Fibroblast of skin of right quadriceps (primary cell): ENCODE data around the gene HAND1.
A peak's percentile ranks its signal among the peaks of the same experiment; 100 is the strongest.

Source experiments
- DNase-seq: peaks from one replicate; pipeline ENCODE4 v3.0.0-alpha.2; 2013

Gene HAND1

GRCh38 chr5:154449786-154450185 lies 28.2 kb downstream of the HAND1 start:
- DNase-seq: no peak

GRCh38 chr5:154447089-154447725 lies 30.8 kb downstream of the HAND1 start:
- DNase-seq: no peak

GRCh38 chr5:154446195-154447088 lies 31.6 kb downstream of the HAND1 start:
- DNase-seq: peak; percentile 60

GRCh38 chr5:154445422-154446194 lies 32.4 kb downstream of the HAND1 start, which contains the start of gene SAP30L:
Gene SAP30L (plus strand): TSS chr5:154445997. CDS start chr5:154446605, 608 bp downstream.
- peak; percentile 93 for DNase-seq

GRCh38 chr5:154444556-154445421 lies 33.2 kb downstream of the HAND1 start:
- no peak for DNase-seq

- no peak for DNase-seq
Measured at GRCh38 chr5:154442801-154443200, 35.2 kb downstream of the HAND1 start.

- DNase-seq: no peak
Measured at GRCh38 chr5:154440540-154440939, 37.5 kb downstream of the HAND1 start.

- DNase-seq: no peak
Measured at GRCh38 chr5:154437281-154437965, 40.6 kb downstream of the HAND1 start.

GRCh38 chr5:154435226-154435625 lies 42.8 kb downstream of the HAND1 start:
- DNase-seq: no peak

GRCh38 chr5:154430961-154431630 lies 46.9 kb downstream of the HAND1 start:
- no peak for DNase-seq

GRCh38 chr5:154430466-154430865 lies 47.6 kb downstream of the HAND1 start:
- DNase-seq: no peak

GRCh38 chr5:154429341-154429740 lies 48.7 kb downstream of the HAND1 start:
- DNase-seq: no peak

- DNase-seq: no peak
Measured at GRCh38 chr5:154428208-154428607, 49.8 kb downstream of the HAND1 start.
